Lower leg skin (tissue), 3 donors: ENCODE results near the gene PNPO.

Experiments used
- POLR2A ChIP-seq, 2 donors: fragments of 450-650 bp; IDR thresholded peaks; one replicate each; pipeline ENCODE4 v1.6.1; 2016 to 2017; ENCODE audit warnings: antibody characterized with exemption in 2 of 2, mild to moderate bottlenecking in 1 of 2, moderate library complexity in 1 of 2
- TF ChIP-seq, protein P1 (sequence below), 3 donors: fragments of 450-650 bp; IDR thresholded peaks; one replicate each; pipeline ENCODE4 v1.5.1; 2016; ENCODE audit warnings: antibody characterized with exemption in 3 of 3, mild to moderate bottlenecking in 3 of 3, moderate library complexity in 2 of 3

DNA sequence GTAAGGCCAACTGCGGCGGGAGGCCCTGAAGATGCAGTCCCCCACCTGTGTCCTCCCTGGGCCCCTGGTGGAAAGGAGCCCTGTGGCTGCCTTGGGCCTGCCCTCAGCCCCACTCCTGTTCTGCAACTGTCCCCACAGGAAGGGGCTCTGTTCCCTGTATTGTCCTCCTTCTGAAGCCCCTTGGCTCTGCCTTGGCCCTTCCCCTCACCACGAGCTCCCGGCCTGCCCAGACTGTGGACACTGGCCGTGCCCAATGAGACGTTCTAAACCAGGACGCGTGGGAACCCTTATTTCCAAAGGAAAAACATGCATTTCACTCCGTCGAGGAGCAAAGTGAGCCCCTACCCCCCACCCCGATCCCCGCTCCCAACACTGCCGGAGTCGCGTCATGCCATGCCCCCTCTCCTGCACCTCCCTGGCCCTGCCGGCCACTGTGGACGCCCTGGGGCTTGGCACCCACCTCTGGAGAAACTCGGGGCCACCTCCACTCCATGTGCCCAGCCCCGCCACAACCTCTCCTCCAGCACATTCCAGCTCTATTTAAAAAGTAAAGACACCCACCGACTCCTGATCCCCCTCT lies 13.5 kb upstream of the PNPO start:
- TF ChIP-seq POLR2A (IDR thresholded peaks at IDR 0.05): no peak
- TF ChIP-seq, protein P1, sequence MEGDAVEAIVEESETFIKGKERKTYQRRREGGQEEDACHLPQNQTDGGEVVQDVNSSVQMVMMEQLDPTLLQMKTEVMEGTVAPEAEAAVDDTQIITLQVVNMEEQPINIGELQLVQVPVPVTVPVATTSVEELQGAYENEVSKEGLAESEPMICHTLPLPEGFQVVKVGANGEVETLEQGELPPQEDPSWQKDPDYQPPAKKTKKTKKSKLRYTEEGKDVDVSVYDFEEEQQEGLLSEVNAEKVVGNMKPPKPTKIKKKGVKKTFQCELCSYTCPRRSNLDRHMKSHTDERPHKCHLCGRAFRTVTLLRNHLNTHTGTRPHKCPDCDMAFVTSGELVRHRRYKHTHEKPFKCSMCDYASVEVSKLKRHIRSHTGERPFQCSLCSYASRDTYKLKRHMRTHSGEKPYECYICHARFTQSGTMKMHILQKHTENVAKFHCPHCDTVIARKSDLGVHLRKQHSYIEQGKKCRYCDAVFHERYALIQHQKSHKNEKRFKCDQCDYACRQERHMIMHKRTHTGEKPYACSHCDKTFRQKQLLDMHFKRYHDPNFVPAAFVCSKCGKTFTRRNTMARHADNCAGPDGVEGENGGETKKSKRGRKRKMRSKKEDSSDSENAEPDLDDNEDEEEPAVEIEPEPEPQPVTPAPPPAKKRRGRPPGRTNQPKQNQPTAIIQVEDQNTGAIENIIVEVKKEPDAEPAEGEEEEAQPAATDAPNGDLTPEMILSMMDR (IDR thresholded peaks at IDR 0.05): no peak
